Upper lobe of right lung (tissue), 1 donor: ENCODE measurements around the gene RLN3. TPM values are rescaled to one million over a fixed set of nuclear protein-coding genes. Genes with fewer than 3 reads are reported as not detected.
A peak's percentile ranks its signal among the peaks of the same experiment; 100 is the strongest.

Source experiments
- ATAC-seq: fragments of 200-7000 bp; cut with Tn5 transposase; one replicate; pipeline ENCODE4 v1.9.1; 2020; ENCODE audit warnings: mild to moderate bottlenecking, moderate library complexity
- DNase-seq: peaks from one replicate; pipeline ENCODE4 v3.0.0-alpha.2; 2020
- H3K27ac ChIP-seq: fragments of 200-600 bp; one replicate; pipeline ENCODE4 v1.8.0; 2022
- H3K27me3 ChIP-seq: fragments of 200-600 bp; one replicate; pipeline ENCODE4 v1.8.0; 2022; ENCODE audit warnings: mild to moderate bottlenecking
- H3K36me3 ChIP-seq: fragments of 200-600 bp; one replicate; pipeline ENCODE4 v1.8.0; 2022
- H3K4me1 ChIP-seq: fragments of 200-600 bp; one replicate; pipeline ENCODE4 v1.8.0; 2022
- H3K4me3 ChIP-seq: fragments of 200-600 bp; one replicate; pipeline ENCODE4 v1.8.0; 2022; ENCODE audit warnings: mild to moderate bottlenecking
- H3K9me3 ChIP-seq: fragments of 200-600 bp; one replicate; pipeline ENCODE4 v1.8.0; 2022
- CTCF ChIP-seq: fragments of 200-600 bp; IDR thresholded peaks from one replicate; pipeline ENCODE4 v1.8.0; 2022; ENCODE audit warnings: antibody characterized with exemption
- intact Hi-C: fragments of 100-400 bp; cut with DNase I; formaldehyde crosslinking; loops from one replicate; pipeline ENCODE4 v1.11.0; 2022
- long read RNA-seq: library from polyadenylated mRNA; unstranded; transcript quantifications from one replicate; pipeline ENCODE4 v2.0.0, GENCODE V29; 2021
- total RNA-seq: library from RNA; stranded (reverse); fragmentation: NEBNext Ultra II Directional; extraction: Animal tissue kit (Norgen Biotek cat#: 25700); gene quantifications from one replicate; pipeline ENCODE4 v1.2.1, GENCODE V29; 2021
- donor health status: DM: no; HTN: yes; CAD: no; lungs with severe emphysema.

Gene RLN3
- not detected for total RNA-seq
- long read RNA-seq, partial matches to known transcripts: 0 of 1 reads
- long read RNA-seq, other reads (novel, unspliced or antisense): 1 of 1 reads

- H3K36me3 ChIP-seq: no peaks in the 10 kb centered on the region
- H3K4me1 ChIP-seq: peaks cover 21% of the 10 kb centered on the region
- ATAC-seq (no peak), DNase-seq (no peak)
- TF ChIP-seq CTCF: no peak
- intact Hi-C loops: no loop called here
- H3K4me3 ChIP-seq: no peak within 1 kb of the TSS
- H3K9me3 ChIP-seq: no peaks in the 10 kb centered on the region
- no peaks in the 10 kb centered on the region for H3K27me3 ChIP-seq
- H3K27ac ChIP-seq: no peak within 1 kb of the TSS
Observed at GRCh38 chr19:14027856-14028450, at the start of gene RLN3. Gene RLN3 (plus strand): TSS chr19:14028148. CDS start chr19:14028205, 57 bp downstream.

- peaks cover 13% of the 10 kb centered on the region for H3K4me1 ChIP-seq
- peaks cover 13% of the 10 kb centered on the region for H3K36me3 ChIP-seq
- no peak for TF ChIP-seq CTCF
- H3K27me3 ChIP-seq: no peaks in the 10 kb centered on the region
- peak overlapping the region; percentile 48 for H3K4me3 ChIP-seq
- H3K27ac ChIP-seq: peak overlapping the region; percentile 68
- DNase-seq (peak; percentile 87), ATAC-seq (peak; percentile 86)
- intact Hi-C loops: no loop called here
- H3K9me3 ChIP-seq: no peaks in the 10 kb centered on the region
Observed at GRCh38 chr19:13978351-13979243, 49.4 kb upstream of the RLN3 start.

GRCh38 chr19:13979244-13979615 is 48.7 kb upstream of the RLN3 start:
- TF ChIP-seq CTCF: no peak
- peak; percentile 5 for ATAC-seq
- no peaks in the 10 kb centered on the region for H3K9me3 ChIP-seq
- H3K4me3 ChIP-seq: peak overlapping the region; percentile 48
- H3K4me1 ChIP-seq: peaks cover 13% of the 10 kb centered on the region
- DNase-seq: no peak
- intact Hi-C loops: no loop called here
- H3K36me3 ChIP-seq: peaks cover 12% of the 10 kb centered on the region
- H3K27me3 ChIP-seq: no peaks in the 10 kb centered on the region
- H3K27ac ChIP-seq: peak overlapping the region; percentile 47

- Histone ChIP-seq H3K27me3 (no peaks in the 10 kb centered on the region), H3K36me3 (peaks cover 12% of the 10 kb centered on the region), H3K9me3 (no peaks in the 10 kb centered on the region), H3K4me1 (peaks cover 13% of the 10 kb centered on the region), H3K4me3 (no peak overlapping the region), H3K27ac (no peak overlapping the region)
- no peak for TF ChIP-seq CTCF
- DNase-seq (no peak), ATAC-seq (no peak)
- intact Hi-C loops: no loop called here
Observed at GRCh38 chr19:13979686-13980085, 48.3 kb upstream of the RLN3 start.

- H3K27me3 ChIP-seq: no peaks in the 10 kb centered on the region
- intact Hi-C loops: no loop called here
- no peak for TF ChIP-seq CTCF
- ATAC-seq (no peak), DNase-seq (no peak)
- no peaks in the 10 kb centered on the region for H3K9me3 ChIP-seq
- peaks cover 12% of the 10 kb centered on the region for H3K36me3 ChIP-seq
- H3K27ac ChIP-seq: no peak overlapping the region
- H3K4me3 ChIP-seq: no peak overlapping the region
- H3K4me1 ChIP-seq: peaks cover 18% of the 10 kb centered on the region
Observed at GRCh38 chr19:13980340-13980739, 47.6 kb upstream of the RLN3 start.
